ENCODE data around the gene NFIX.
A peak's percentile ranks its signal among the peaks of the same experiment; 100 is the strongest.
"Not testable (repeated sequence)": the region's sequence is repeated elsewhere in the genome, so short reads cannot be mapped to it uniquely, and the experiment has no call there.

The NFIX gene

DNA sequence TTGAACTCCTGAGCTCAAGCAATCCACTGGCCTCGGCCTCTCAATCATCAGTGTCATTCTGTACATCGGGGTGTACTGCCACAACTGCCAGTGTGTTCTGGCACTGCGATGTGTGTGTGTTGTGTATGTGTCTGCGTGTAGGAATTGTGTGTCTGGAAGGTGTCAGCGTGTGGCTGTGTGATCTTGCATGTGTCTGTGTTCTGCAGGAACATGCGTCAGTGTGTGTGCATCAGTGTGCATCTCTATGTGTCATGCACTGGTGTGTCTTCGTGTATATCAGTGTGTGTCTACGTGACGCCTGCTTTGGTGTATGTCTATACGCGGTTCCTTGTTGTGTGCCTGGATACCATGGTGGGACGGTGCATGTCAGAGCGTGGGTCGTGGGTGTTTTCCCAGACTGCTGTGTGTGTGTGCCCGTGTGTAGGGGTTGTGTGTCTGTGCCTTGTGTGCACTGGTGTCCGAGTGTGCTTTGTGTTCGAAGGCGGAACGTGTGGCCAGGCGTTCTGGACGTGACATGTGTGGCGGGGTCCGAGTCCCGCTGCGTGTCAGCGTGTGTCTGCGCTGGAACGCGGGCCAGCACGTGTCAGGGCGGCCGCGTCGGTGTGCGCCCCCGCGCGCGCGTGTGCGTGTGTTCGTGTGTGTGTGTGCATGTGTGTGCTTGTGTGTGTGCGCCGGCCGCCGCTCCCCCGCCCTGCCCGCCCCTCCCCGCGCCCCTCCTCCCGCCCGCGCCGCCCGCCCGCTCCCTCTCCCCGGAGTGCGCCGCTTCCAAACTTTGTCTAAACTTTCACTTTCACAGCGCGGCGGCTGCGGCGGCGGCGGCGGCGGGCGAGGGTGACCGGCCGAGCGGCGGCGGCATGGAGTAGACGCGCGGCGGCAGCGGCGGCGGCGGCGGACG is at the start of gene NFIX:
NFIX (plus strand) TSS at position 775 of the 895 bp plus-strand sequence. CDS start 363 bp downstream, outside the sequence.
- peak; percentile 39 for DNase-seq

- peak; percentile 99 for DNase-seq
Observed at GRCh38 chr19:12945479-12946091, 49.7 kb upstream of the NFIX start, which contains the start of gene RAD23A. Gene RAD23A (plus strand): TSS chr19:12945862. CDS start chr19:12945949, 87 bp downstream.

GRCh38 chr19:12946092-12946721 is 49.1 kb upstream of the NFIX start:
- DNase-seq, result no peak

- no peak for DNase-seq
Observed at GRCh38 chr19:12946731-12947496, 48.4 kb upstream of the NFIX start.

- DNase-seq, result no peak
Observed at GRCh38 chr19:12947702-12948611, 47.3 kb upstream of the NFIX start.

GRCh38 chr19:12948612-12949362 is 46.5 kb upstream of the NFIX start:
- DNase-seq, result no peak

GRCh38 chr19:12949363-12950283 is 45.7 kb upstream of the NFIX start:
- DNase-seq, result no peak

GRCh38 chr19:12952050-12952449 is 43.2 kb upstream of the NFIX start:
- not testable (repeated sequence) for DNase-seq

DNA sequence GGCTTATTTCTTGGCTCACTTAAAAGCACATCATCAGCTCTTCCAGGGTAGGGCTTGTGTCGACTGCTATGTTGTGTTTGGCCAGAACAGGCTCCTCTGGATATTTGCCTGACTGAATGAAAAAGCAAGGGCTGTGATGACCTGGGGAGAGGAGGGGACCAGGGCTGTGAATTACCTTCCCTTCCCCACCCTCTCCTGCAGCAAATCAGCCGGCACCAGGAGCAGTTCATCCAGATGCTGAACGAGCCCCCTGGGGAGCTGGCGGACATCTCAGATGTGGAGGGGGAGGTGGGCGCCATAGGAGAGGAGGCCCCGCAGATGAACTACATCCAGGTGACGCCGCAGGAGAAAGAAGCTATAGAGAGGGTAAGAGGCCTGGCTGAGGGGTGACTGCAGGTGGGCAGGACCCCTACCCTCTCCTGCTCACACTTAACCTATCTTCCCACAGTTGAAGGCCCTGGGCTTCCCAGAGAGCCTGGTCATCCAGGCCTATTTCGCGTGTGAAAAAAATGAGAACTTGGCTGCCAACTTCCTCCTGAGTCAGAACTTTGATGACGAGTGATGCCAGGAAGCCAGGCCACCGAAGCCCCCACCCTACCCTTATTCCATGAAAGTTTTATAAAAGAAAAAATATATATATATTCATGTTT is 42.7 kb upstream of the NFIX start:
- peak; percentile 83 for DNase-seq

DNA sequence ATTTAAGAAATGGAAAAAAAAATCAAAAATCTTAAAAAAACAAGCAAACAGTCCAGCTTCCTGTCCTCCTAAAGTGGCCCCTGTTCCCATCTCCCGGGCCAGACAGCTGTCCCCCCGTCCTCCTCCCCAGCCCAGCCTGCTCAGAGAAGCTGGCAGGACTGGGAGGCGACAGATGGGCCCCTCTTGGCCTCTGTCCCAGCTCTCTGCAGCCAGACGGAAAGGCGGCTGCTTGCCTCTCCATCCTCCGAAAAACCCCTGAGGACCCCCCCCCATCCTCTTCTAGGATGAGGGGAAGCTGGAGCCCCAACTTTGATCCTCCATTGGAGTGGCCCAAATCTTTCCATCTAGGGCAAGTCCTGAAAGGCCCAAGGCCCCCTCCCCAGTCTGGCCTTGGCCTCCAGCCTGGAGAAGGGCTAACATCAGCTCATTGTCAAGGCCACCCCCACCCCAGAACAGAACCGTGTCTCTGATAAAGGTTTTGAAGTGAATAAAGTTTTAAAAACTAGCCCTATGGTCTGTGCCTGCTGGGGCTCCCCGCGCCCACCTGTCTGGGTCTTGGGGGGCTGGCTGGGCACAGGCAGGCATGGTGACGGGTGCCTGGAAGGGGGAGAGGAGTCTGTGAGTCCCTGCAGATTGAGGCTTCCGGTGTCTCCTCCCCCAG is 42.0 kb upstream of the NFIX start:
- DNase-seq, result peak; percentile 82

GRCh38 chr19:12953799-12954611 is 41.3 kb upstream of the NFIX start:
- DNase-seq, result peak; percentile 63

GRCh38 chr19:12954612-12954962 is 40.7 kb upstream of the NFIX start:
- no peak for DNase-seq

- not testable (repeated sequence) for DNase-seq
Observed at GRCh38 chr19:12955575-12955974, 39.7 kb upstream of the NFIX start.

DNA sequence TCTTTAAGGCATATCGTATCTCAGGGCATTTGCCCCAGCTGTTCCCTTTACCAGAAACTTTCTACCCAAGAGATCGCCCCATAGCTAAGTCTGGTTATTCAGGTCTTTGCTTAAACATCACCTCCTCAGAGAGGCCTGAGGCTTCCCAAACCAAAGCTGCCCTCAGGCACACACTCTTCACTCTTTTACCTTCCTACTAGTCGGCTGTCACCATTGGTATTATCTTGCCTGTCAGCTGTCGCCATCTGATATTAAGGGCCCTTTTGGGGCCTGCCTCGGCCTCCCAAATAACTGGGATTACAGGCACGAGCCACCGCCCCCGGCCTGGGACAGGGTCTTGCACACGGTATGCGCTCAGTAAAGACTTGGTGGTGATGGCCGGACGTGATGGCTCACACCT is 39.3 kb upstream of the NFIX start:
- DNase-seq, result no peak

- peak; percentile 81 for DNase-seq
Observed at GRCh38 chr19:12956446-12957388, 38.6 kb upstream of the NFIX start, which contains the start of gene GADD45GIP1. Gene GADD45GIP1 (minus strand): TSS chr19:12957223. CDS start chr19:12957212, 11 bp downstream.

DNA sequence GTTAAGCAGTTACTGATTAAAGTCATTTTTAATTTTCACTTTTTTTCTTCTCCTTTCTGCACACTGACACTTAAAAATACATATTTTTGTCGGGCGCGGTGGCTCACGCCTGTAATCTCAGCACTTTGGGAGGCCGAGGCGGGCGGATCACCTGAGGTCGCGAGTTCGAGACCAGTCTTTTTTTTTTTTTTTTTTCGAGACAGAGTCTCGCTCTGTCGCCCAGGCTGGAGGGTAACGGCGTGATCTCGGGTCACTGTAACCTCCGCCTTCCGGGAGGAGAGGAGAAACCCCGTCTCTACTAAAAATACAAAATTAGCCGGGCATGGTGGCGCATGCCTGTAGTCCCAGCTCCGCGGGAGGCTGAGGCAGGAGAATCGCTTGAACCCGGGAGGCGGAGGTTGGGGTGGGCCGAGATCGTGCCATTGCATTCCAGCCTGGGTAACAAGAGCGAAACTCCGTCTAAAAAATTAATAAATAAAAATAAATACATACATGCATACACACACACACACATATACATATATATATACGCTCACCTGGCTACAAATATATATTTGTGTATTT is 37.8 kb upstream of the NFIX start:
- DNase-seq, result not testable (repeated sequence)

Data from NCI-H2171 (cell line).